ENCODE data around the gene ZBTB20.

DNA sequence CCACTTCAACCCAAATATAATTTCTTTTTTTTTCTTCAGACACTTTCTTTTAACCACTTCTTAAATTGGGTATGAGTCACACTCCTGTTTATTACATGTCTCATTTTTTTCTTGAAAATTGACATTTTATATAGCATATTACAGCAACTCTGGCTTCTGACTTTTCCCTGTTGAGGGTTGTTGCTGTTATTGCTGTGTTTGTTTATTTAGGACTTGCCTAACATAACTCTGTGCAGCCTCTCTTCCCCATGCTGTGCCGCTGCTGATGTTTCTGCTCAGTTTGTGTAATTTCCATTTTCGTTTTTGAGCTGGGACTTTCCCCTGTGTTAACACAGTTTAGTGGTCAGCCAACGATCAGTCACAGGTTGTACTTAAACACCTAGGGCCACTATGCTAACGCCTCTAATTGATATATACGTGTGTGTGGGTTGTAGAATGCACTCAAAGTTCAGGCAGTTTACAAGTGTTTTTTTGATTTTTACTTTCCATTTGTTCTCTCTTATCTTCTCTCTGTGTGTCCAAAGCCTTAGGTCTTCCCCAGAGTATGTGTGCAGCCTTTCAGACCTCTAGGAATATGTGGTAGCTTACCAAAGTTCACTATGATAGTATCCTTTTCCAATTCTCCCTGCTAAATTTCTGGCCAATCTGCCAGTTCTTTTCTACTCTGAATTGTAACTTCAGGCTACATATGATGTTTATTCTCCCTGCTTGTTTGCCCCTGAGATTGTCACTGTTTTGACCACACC, 337.2 kb downstream of the ZBTB20 start:
- TF ChIP-seq CTCF (IDR thresholded peaks at IDR 0.05; ENCODE audit: low read depth, low read length, poor library complexity, severe bottlenecking), result no peak
- no peak for TF ChIP-seq EZH2phosphoT487 (IDR thresholded peaks at IDR 0.05; ENCODE audit: borderline replicate concordance, low read length)
